ENCODE measurements around the gene CRACDL.
"Not testable (repeated sequence)": the region's sequence is repeated elsewhere in the genome, so short reads cannot be mapped to it uniquely, and the experiment has no call there.

The CRACDL gene

DNA sequence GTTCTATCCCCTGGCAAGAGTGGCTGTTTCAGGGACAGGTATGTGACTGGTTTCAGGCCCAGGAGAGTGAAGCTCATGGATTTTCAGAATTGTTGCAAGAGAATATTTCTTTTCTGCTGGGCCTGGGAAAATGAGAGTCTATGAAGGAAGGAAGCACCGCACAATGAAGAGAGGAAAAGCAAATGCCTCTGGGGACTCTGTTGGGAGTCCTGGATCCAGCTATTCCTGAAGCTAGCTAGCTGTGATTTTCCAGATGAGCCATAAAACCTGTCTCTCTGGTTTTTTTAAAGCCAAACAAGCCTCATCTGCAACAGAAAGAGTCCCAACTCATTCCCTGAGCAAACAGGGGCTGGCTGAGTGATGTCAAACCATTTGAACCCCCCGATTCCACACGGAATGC lies 53.7 kb downstream of the CRACDL start:
- no peak for DNase-seq

DNA sequence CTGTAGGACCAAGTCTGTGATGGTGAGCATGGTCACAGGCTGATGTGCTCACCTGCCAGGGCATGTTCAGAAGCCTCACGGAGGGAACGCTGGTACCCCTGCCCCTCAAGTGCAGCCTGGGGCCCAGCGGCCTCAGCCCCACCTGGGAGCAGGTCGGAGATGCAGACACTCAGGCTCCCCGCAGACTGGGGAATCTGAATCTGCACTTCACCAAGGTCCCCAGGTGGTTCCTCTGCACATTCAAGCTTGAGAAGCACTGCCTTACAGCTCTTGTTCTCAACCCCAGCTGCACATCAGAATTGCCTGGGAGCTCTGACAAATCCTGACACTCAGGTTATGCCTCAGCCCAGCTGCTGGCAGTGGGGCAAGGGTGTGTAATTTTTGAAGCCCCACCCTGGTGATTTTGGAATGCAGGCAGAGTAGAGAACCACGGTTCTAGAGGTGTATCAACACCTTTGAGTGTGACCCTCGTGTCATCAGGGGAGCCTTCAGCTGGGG lies 54.8 kb downstream of the CRACDL start:
- DNase-seq, result no peak

DNA sequence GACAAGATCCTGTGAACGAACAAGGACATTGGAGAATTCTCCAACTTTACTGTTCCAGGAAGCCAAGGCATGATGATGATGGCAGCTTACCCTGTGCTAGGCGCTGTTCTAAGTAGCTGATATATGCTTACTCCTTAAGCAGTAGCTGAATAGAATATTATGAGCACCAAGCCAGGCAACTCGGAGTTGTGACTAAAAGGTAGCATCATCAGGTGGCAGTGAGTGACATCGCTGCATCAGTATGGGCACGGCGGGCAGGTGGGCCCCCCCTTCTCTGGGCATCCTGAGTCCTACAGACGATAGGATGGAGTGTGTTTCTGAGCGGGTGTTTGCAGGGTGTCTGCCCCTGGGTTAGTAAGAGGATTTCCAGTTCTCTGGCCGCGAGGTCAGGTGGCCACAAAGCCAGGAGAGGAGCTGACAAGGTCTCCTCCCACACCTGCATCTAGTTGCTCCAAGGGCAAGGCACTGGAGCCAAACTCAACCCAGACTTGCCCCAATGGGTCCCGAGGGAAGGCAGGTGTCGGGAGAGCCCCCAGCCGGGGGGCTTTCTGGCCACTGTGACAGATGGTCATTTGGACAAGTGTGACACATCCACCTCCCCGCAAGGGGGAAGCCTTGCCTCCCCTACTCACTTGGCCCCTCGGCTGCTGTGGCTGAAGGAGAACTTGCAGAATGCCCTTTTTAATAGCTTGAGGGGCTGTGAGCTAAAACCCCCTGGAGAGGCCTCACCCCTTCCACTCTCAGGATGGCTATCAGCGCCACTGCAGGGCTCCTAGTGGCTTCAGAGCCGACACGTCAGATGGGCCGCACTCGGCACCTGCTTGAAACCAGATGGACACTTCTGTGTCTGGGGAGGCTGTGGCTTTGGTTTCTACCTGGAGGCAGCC lies 55.5 kb downstream of the CRACDL start:
- no peak for DNase-seq

DNA sequence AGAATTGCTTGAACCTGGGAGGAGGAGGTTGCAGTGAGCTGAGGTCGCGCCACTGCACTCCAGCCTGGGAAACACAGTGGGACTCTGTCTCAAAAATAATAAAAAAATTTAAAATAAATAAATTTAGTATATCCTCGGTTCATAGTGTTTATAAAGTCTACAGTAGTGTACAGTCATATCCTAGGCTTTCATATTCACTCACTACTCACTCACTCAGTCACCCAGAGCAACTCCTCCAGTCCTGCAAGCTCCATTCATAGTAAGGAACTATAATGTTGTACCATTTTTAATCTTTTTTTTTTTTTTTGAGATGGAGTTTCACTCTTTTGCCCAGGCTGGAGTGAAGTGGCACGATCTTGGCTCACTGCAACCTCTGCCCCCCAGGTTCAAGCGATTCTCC lies 58.4 kb downstream of the CRACDL start:
- not testable (repeated sequence) for DNase-seq

DNA sequence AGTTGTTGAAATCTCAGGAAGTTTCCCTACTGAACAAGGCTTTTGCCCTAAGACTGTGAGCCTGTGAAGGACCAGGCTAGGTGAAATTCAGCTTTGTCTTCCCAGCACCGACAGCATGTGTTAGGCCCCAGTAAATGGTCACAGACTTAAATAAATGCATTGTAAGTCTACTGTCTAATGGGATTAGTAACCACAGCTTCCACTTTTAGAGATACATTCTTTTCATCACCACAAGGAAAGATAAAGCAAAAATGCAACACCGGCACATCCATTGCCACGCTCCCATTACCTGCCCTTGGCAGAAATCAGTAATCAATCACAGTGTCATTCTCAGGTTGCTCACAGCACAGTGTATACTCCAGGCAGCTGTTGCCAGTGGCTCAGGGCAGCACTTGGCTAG lies 59.3 kb downstream of the CRACDL start:
- no peak for DNase-seq

DNA sequence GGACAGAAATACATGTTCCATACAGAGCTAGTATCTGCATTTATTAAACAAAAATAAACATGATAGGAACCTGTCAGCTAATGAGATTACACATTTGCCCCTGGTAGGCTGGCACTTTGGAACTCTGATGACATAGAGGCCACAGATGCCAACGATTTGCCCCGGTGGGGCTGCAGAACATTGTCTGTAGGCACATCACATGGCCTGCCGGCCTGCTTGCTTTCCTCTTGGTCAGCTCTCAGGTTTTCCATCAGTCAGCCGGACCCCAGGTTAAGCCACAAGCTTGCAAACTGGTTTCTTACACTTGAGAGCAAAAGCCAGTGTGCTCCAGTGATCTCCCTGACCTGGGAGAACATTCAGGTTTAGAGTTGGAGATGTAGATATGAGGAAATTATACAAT lies 60.3 kb downstream of the CRACDL start:
- no peak for DNase-seq

DNA sequence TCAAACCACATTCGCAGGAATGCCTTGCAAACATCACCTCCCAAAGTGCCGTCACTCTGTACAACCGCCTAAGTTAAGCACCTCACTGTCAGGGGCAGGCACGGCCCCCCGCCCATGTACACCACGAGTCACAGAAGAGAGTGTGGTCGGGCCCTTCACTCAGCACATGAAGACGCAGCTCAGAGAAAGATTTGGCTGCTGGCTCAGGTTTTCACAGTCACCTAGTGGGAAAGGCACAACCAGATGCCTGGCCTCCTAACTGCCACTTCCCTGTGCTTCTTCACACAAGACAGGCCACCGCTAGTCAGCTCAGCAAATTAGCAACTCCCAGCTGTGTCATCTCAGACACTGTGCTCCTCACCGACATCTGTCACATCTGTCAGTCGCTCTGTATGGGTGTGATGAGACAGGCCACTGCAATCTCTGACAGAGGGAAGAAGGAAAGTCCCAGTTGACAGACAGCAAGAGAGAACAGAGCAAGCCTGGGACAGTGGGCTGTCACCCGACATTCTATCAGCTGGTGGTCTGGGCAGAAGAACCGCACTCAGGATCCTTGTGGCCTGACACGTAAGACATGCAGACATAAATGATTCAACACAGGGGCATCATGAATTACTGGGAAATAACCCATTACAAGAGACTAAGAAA lies 60.8 kb downstream of the CRACDL start:
- DNase-seq, result no peak

DNA sequence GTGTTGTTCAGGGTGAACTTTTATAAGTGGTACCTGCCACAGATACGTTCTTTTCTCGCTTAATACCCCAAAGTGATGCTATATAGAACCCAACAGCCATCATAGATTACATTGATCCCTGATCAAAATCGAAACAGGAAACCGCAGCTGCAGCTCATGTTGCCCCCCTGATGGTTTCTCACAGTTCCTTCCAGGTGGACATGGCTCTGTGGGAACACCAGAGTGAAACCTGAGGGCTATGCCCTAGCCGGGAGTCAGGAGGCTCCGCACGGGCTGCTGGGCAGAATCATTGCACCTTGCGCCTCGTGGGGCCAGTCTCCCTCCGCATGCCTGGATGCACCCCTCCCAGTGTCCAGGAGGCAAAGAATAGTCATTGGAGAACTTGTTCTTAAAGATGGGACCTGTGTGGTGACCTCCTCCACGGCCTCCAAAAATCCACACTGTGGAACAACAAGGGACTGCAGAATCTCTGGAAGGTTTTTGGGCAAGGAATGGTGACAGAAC lies 61.8 kb downstream of the CRACDL start:
- DNase-seq, result no peak

DNA sequence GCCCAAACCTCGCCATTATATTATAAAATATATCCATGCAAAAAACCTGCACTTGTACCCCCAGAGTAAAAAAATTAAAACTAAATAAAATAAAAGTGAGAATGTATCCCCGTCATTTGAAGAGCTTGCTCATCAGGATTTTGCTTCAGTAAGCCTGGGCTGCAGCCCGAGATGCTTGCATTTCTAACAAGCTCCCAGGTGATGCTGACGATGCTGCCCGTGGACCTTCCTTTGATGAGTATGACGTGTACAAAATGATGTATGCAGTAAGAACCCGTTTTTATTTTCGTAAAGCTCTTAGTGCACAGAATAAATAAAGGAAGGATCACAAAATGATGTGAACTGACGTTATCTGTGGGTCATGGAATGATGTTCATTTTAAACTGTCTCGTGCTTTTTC lies 63.5 kb downstream of the CRACDL start:
- no peak for DNase-seq

DNA sequence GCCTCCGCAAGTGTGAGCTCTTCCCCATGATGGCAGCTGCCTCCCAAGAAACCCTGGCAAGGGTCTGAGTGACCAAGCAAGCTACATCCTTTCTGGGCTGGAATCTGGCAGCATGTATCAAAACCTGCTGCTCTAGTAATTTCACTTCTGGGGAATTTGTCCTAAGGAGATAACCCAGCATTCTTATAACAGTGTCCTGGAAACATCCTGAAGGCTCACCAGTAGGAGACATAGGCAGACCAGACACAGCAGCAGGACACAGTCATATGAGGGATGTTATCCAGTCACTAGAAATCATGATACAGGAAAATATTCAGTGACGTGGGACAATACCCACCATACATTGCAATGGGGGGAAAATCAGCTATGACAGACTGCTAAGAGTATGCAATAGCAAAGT lies 64.5 kb downstream of the CRACDL start:
- no peak for DNase-seq

DNA sequence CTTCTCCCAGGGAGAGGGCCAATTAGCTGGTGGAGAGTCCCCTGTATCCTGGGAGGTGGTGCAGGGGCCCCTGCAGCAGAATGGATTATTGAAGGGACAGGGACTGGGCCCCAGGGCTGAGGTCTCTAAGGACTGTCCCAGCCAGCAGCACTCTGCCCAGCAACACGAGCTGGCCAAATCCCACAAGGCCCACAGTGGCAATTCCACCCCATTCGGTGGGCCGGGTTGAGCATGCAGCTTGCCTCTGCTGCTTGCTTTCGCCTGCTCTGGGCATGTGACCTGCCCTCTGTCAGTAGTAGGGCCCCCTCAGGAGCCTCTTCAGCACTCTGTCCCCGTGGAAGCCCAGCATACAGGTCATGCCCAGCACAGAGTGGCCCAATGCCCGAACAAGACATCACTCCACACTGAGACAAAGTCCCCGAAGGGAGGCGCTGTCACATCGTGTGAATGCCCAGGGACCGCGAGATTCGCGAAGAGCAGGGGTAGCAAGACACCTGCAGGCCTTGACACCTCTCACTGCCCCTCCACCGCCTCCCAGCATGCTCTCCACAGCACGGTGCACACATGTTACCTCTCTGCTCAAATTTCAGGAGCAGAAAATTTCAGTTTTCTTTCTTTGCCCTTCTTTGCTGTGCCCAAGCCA lies 65.4 kb downstream of the CRACDL start:
- no peak for DNase-seq

DNA sequence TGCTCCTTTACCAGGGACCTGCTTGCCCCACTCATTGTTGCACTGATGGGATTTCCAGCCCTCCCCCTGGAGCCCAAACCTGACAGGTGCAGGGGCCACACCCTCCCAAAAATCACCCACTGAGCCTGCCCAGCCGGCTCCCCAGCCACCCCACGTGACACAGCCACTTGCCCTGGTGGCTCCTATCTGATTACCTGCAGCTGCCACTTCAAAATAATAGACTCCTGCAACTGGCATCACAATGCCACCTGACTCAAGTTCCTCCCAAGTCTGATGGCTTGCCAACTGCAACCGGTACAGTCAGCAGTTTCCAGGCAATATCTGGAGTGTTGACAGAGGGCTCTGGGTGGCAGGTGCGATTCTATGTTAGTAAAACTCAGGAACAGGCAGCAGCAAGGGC lies 66.2 kb downstream of the CRACDL start:
- DNase-seq, result no peak

DNA sequence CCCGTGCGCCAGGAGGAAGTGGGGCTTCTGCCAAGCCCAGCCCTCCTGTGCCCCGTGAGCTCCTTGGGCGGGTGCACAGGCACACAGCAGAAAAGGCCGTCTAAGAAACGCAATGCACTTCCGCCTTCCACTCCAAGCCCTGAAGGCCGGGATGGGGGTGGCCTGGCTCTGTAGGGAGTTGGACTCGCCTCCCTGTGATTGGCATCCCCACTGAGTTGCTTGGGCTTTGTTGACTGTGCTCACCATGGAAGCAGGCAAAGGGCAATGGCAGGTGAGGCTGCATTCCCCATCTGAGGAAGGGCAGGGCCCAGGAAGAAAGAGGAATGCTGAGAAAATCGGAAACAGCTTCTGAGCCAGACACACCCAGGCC lies 66.8 kb downstream of the CRACDL start:
- no peak for DNase-seq

DNA sequence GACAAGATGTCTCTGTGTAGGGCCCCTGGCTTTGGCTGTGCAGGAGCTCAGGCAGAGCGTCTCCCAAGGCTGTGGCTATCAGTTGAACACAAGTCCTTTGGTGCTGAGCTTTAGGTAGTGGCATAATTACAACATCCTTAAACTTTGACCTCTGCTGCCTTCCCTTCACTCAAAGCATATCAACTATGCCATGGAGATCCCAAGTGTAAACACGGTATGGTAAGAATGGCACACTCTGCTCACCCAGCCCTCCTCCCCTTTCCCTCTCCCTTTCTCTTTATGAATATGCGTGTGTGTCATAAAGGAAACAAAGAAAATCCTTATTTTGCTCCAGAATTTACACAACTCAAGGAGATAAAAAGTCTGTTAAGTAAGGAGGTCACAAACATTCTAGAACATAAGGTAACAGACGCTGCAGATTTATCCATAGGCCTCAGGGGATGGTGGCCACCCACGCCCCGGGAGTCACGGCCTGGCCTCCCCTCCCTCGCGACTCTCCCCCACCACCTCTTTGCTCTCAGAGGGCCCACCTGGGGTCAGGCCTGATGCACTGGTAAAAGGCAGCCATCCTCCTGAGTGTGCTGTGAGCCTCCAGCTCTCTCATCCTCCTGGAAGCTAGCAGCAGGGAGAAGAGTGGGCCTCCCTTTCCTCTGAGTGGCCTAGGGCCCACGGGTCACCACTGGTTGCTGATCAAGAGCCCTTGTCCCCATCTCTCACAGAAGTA lies 67.3 kb downstream of the CRACDL start:
- DNase-seq, result no peak

DNA sequence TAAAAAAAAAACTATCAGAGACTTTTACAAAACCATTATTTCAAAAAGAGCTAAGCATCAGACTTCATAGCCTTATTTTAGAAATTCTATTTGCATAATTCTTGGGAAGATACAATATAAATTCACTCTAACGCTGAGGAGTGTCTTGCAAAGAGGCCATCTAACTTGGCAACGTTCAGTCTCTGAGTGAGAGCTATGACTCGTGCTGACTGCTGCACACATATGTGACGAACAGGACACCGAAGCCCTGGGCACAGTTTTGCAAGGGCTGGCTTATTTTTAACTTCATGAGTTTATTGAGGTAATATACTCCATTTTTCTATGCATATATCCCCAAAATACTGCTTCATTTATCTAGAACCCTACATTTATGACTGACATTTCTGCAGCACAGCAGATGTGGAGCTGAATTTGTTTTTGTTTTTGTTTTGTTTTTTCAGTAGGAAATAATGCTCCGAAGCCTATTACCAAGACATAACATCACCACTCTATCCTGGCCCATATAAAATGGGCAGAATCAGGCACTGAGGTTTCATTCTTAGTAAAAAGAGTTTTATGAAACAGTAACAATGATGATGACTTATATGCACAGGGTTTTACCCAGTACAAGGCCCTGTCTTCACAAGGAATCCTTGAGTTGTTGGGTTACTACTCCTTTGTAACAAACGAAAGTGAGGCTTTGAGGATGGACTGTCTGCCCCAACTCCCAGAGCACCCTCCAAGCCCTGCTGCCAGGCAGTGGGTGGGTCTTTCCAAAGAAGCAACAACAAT lies 68.3 kb downstream of the CRACDL start:
- no peak for DNase-seq

DNA sequence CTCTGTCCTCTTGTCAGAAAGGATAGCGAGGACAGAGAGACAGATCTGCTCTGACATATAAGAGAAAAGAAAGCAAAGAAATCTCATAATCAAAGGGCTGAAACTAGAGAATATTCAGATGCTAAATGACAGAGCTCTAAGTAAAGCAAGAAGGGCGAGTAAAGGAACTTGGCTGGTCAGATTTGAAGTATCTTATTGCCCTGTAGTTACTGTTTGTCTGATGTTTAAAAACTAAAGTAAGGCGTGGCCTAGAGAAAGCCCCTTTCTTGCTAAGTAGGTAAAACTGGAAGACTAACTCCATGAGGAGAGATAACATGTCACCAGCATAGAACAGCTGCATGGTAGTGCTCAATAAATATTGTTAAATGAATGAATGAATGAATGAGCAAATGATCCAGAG lies 70.0 kb downstream of the CRACDL start:
- DNase-seq, result no peak

DNA sequence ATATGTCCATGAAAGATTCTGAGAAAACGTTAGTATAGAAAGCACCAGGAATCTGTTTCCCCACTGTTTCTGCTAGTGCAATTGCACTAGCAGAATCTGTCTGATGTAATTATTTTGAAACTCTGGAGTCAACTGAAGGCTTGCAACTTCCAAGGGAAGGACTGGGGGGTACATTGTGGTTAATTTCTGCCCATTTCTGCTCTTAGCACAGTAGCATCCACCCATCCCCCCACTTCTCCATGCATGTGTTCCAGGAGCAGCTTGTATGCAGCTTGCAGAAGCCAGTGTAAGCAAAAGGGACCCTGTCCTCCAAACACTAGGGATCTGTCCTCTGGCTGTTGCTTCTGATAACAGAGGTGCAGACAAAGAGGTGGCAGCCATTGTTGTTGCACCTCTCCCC lies 74.4 kb downstream of the CRACDL start:
- DNase-seq, result no peak

DNA sequence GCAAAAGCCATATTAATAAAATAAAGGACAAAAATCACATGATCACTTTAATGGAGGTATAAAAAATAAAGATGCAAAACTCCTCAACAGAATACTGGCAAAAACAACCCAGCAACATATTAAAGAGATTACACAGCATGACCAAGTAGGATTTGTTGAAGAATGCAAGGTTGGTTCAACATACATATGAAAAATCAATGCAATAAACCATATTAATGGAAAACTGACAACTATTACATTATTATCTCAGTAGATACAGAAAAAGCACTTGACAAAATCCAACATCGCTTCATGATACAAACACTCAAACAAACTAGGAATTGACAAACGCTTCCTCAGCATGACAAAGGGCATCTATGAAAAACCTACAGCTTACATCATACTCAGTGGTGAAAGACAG lies 76.7 kb downstream of the CRACDL start:
- no peak for DNase-seq

DNA sequence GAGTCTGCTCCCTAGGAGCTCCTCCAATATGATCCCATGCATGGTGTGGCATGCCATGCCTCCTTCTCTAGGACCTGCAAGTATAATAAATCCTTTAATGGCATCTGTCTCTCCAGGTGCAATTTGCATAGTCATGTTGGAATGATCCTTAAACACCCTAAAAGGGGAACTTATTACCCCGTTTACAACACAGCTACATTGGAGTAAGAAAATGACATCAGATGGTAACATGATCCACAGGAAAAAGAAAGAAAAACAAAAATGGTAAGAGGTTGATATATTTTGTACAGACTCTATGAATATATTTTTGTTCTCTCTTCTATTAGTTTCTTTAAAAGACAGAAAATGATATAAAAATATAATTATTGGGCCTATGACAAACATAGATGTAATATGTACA lies 79.0 kb downstream of the CRACDL start:
- DNase-seq, result no peak

DNA sequence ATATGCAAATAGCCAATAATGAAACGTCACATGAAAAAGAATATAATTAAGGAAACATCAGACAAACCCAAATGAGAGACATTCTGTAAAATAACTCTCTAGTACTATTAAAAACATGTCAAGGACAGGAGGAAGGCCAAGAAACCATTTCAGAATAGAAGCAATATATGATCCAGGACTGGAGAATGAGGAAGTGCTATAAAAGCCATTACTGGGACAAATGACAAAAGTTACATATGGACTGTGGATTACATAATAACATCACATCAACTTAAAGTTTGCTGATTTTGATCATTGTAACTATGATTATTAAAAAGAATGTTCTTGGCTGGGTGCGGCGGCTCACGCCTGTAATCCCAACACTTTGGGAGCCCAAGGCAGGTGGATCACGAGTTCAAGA lies 81.3 kb downstream of the CRACDL start:
- DNase-seq, result no peak

DNA sequence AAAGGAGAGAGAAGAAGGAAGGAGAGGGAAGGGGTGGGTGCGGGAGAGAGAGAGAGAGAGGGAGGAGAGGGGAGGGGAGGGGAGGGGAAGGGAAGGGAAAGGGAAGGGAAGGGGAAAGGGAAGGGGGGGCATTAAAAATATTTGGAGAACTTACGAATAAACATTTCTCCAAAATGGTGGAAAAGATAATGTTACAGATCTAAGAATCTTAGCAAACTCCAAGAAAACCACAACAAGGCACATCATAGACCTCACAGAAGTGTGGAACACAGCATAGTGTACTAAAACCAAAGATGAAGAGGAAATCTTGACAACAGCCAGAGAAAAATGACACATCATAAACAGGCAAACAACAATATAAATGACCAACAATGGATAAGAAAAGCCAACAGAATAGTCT lies 83.1 kb downstream of the CRACDL start:
- DNase-seq, result no peak

DNA sequence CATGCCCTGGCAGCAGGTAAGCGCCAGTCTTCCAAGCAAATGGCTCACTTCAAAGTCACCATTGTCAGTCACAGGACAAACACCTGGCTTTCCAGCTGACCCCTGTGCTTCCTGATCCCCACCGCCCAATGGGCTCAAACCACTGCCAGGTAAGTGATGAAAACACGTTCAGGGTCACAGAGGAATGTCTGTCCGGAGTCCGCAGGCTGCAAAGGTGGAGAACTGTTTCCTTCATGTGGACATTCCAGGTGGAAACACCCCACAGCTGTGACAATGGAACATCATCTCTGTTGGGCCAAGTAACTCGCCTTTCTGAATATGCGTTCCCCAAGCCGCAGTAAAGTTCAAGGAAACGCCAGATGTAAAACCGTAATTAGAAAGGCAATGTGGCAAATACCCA lies 86.0 kb downstream of the CRACDL start:
- no peak for DNase-seq

Data from CD4-positive, alpha-beta T cell treated with Interleukin-17A for 4 hours (primary cell).